ENCODE data around the gene MPPE1.

DNA sequence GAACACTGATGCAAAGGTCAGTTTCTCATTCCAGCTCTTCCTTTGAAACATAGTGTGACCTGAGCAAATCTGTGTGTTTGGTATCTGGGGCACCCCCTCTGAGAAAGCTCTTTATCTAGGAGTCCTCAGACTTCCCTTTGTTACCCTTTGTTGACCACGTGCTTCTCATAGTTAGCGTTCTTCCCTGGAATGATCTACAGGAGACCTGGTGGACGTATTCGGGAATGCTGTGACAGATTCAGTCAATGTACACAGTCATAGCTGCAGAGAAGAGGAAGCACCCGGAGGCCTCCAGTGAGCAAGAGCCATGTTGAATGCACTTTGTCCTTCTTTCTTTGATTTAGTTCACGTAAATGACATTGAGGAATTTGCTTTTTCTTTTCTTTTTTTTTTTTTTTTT lies 67.6 kb downstream of the MPPE1 start:
- TF ChIP-seq FOSL1 (IDR thresholded peaks at IDR 0.05; ENCODE audit: low read depth) (no peak), ZFX (IDR thresholded peaks at IDR 0.05) (no peak), CEBPB (IDR thresholded peaks at IDR 0.05; ENCODE audit: low read depth) (no peak), EGR1 (IDR thresholded peaks at IDR 0.05; ENCODE audit: low read depth) (no peak), RAD21 (IDR thresholded peaks at IDR 0.05; ENCODE audit: low read depth) (no peak)
- TF ChIP-seq, protein P1, sequence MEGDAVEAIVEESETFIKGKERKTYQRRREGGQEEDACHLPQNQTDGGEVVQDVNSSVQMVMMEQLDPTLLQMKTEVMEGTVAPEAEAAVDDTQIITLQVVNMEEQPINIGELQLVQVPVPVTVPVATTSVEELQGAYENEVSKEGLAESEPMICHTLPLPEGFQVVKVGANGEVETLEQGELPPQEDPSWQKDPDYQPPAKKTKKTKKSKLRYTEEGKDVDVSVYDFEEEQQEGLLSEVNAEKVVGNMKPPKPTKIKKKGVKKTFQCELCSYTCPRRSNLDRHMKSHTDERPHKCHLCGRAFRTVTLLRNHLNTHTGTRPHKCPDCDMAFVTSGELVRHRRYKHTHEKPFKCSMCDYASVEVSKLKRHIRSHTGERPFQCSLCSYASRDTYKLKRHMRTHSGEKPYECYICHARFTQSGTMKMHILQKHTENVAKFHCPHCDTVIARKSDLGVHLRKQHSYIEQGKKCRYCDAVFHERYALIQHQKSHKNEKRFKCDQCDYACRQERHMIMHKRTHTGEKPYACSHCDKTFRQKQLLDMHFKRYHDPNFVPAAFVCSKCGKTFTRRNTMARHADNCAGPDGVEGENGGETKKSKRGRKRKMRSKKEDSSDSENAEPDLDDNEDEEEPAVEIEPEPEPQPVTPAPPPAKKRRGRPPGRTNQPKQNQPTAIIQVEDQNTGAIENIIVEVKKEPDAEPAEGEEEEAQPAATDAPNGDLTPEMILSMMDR (IDR thresholded peaks at IDR 0.05 in 2 of 3, conservative IDR thresholded peaks at IDR 0.05 in 1 of 3; ENCODE audit: borderline replicate concordance in 1 of 3, insufficient read depth in 1 of 3, low read depth in 2 of 3, low read length in 2 of 3): no peak

Data from HCT116 (cell line).